HG02798 (cell line): ENCODE results near the gene NPIPB8.
"Not testable (repeated sequence)": the region's sequence is repeated elsewhere in the genome, so short reads cannot be mapped to it uniquely, and the experiment has no call there.

Source experiments
- ATAC-seq: cut with Tn5 transposase; IDR thresholded peaks from one replicate; pipeline ENCODE4 v1.9.1; 2021; ENCODE audit warnings: mild to moderate bottlenecking; ENCODE audit not compliant: unreplicated experiment, poor library complexity

NPIPB8 gene

DNA sequence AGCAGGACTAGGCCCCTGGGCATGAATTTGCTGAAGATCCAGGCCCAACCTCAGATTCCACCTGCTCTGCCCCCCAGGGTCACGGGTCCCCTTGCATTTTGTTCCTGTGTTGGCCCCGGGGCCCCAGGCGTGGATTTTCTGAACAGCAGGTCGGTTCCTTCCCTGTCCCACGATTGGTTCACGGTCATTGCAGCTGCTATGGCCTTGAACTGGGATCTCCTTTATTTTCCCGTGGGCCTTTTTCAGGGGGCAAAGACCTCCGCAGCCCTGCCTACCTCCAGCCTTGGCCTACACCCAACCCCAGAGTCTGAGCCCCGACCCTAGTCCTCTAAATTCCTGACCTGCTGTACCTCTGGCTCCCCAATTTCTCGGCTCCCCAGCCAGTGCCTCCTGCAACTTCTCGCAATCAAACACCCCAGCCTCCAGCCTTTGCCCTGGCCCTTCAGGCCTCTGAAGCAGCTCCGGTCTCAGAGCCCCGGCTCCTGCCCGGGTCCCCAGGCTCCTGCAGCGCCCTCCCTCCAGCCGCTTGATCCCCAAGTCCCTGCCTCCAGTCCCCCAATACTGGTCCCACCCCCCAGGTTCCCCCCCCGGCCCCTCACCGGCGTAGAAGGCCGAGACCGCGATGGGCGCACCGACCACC is 15.2 kb upstream of the NPIPB8 start:
- not testable (repeated sequence) for ATAC-seq

DNA sequence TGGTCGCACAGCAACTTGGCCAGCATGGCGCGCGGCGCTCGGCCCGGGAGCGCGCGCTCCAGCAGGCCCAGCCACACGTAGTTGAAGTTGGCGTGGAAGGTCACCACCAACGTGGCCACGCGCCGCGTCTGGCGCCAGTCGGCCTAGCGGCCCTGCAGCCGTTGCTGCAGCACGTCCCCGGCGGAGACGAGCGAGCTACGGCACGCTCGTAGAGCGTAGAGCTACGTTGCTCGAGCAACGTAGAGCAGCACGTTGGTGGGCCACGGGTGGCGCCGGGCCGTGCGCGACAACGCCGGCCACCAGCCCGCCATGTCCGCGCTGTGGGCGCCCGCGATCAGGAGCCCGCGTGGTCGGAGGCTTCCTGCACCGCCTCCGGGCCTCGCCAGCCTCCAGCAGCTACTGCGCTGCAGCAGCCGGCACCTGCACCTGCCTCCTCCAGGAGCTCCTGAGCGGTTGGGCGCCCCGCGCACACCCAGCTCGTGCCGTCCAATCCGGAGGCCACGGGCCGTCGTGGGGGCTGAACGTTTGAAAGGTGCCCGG is 14.6 kb upstream of the NPIPB8 start:
- ATAC-seq: no peak

DNA sequence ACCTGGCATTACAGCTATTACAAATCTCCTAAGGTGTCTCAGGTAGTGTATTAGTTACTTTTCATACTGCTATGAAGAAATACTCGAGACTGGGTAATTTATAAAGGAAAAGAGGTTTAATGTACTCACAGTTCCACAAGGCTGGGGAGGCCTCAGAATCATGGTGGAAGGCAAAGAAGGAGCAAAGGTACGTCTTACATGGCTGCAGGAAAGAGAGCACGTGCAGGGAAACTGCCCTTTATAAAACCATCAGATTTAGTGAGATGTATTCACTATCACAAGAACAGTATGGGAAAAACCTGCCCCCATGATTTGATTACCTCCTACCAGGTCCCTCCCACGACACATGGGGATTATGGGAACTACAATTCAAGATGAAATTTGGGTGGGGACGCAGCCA is 7.0 kb upstream of the NPIPB8 start:
- not testable (repeated sequence) for ATAC-seq

DNA sequence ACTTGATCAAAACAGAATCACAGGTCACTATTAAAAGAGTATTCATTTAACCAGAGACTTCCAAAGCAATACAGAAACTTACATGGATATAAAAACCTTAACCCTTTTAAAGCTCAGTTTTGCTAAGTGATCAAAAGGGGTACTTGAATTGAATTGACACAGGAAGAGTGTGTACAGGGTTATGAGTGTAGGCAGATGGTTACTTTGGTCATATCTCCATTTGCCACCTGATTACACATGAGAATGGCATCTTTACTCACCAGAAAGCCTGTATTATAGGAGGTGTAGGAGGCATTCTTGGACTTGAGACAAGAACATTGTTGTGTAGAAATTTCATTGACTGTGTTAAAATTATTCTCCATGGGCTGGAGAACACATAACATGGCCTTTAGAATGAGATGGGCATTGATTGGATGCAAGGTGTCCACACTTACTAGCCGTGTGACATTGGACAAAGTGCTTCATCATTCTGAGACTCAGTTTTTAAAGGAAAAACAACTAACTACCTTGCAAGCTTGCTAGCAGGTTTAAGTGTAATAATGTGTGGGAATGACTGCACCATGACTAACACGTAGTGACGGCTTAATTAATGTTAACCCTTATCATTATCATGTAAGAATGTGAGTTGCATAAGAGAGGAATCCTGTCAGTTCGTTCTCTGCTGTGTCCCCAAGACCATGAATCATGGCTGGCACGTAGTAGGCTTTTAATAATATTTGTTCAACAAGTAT is 1.6 kb upstream of the NPIPB8 start:
- not testable (repeated sequence) for ATAC-seq

DNA sequence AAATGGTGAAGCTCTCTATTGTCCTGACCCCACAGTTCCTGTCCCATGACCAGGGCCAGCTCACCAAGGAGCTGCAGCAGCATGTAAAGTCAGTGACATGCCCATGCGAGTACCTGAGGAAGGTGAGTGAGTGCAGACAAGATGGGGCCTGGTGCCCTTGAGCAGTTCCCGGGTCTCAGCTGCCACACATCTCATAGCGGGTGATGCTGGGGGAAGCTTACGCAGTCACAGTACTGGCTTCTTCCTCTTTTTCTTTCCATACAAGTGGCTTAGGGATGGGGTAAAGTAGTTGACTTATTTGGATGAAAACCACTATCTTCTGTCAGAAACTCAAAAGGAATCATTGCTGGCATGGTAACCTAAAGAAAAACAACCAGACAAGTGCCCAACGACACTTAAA is 494 bp downstream of the NPIPB8 start:
- ATAC-seq: not testable (repeated sequence)

DNA sequence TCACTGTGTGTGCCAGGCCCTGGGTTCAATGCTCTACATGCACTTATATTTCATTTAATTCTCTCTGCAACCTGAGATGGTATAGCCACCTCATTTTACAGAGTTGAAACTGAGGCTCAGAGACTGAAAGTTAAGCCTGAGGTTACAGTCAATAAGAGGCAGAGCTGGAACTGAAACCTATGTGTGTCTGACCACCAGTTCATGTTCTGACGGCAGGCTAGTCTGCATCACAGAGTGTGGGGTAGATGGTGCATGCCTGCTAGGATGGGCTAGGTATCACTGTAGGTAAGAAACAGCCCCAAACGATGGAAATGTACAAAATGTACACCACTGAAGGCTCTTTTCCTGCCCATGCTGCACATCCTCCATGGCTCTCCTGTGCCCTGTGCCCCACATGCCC is 2.1 kb downstream of the NPIPB8 start:
- ATAC-seq: not testable (repeated sequence)

DNA sequence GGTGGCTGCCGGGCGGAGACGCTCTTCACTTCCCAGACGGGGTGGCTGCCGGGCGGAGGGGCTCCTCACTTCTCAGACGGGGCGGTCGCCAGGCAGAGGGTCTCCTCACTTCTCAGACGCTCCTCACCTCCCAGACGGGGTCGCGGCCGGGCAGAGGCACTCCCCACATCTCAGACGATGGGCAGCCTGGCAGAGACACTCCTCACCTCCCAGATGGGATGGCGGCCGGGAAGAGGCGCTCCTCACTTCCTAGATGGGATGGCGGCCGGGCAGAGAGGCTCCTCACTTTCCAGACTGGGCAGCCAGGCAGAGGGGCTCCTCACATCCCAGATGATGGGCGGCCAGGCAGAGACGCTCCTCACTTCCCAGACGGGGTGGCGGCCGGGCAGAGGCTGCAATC is 28.4 kb downstream of the NPIPB8 start:
- not testable (repeated sequence) for ATAC-seq

DNA sequence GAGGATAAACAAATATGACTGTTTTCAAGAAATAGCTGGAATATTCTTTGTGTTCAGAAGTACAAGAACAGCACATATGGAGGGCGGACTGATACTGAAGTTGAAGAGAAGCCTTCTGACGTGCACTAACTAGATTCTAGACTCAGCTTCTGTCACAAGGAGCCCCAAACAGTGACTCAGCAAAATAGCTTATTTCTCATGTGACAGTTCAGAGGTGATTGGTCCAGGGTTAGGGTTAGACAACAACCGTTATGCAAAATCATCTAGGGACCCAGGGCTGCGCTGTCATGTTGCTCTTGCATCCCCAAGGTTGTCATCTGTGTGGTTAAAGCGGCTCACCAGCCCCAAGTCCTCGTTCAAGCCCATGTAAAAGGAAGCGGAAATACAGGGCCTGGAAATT is 29.6 kb downstream of the NPIPB8 start:
- ATAC-seq: not testable (repeated sequence)

DNA sequence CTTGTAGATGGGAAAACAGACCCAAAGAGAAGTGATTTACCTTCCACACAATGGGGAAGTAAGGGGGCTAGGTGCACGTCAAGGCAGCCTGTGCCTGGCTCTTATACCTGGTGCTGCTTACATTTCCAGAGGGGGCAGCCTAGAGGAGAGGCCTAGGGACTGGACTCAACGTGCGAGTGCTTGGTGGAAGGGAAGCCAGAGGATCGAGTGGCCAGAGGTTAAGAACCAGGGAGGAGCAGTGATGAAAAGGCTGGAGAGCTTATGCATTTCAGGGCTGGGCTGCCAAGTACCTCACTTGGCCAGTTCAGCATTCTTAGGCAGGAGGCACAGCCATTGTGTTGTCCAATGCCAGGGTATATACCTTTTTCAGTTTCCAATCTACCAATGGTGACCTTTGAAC is 30.3 kb downstream of the NPIPB8 start:
- ATAC-seq: not testable (repeated sequence)

DNA sequence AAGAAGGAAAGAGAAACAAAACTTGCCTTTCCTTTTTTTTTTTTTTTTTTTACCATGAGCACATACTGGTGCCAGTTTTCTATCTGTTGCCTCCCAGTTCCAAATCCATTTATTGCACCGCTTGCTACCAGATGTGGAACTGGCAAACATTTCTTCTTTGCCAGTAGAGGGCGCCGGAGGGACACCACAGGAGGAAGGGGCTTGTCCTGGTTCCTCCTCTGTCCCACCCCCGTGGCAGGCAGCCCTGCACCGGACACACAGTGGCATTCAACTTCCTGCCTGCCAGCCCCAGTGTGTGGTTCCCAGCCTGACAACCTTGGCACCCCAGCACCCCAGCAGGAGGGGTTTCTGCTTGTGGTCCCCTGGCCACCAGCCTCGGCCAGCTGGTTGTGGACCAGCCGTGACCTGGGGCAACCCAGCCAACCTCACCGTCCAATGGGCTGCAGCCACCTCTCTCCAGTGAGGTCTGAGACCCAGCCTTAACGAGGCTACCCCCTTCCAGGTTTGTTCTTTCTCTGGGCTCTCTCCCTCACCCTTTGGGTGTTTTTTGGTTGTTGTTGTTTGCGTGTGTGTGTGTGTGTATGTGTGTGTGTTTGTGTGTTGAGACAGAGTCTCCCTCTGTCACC is 50.6 kb downstream of the NPIPB8 start:
- ATAC-seq: peak; percentile 75

DNA sequence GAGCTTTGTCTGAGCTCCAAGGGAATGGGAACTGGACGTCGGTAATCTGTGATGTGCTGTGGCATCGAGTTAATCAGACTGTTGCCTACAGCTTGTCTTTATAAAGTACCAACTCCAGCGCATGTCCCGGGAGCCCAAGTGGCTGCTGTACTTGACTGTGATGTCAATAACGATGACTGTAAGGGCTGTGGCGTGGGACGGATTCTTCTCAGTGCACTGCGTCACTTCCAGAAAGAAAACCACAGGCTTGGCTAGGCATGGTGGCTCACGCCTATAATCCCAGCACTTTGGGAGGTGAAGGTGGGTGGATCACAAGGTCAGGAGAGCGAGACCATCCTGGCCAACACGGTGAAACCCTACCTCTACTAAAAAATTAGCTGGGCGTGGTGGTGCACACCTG is 51.6 kb downstream of the NPIPB8 start:
- ATAC-seq: not testable (repeated sequence)

DNA sequence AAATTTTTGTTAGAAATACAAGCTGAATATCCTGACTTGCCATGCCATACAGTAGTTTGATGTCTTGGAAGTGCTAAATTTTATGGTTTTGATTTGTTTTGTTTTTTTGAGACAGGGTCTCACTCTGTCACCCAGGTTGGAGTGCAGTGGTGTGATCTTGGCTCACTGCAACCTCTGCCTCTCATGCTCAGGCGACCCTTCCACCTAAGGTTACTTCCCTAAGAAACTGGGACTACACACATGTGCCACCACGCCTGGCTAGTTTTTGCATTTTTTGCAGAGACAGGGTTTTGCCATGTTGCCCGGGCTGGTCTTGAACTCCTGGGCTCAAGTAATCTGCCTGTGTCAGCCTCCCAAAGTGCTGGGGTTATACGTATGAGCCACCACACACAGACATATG is 53.9 kb downstream of the NPIPB8 start:
- ATAC-seq: not testable (repeated sequence)

DNA sequence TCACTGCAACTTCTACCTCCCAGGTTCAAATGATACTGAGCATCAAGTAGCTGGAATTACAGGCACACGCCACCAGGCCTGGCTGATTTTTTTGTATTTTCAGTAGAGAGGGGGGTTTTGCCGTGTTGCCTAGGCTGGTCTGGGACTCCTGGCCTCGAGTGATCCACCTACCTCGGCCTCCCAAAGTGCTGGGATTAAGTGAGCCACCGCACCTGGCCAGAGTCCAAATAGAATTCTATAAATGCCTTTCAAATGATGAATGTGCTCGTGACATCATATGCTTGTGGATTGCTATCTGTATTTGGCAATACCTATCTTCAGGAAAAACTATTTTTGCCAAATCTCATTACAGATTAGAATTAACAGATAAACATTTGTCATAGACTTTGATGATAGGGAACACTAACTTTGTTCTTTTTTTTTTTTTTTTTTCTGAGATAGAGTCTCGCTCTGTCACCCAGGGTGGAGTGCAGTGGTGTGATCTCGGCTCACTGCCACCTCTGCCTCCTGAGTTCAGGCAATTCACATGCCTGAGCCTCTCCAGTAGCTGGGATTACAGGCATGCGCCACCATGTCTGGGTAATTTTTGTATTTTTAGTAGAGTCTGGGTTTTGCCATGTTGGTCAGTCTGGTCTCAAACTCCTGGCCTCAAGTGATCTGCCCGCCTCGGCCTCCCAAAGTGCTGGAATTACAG is 55.5 kb downstream of the NPIPB8 start:
- not testable (repeated sequence) for ATAC-seq

DNA sequence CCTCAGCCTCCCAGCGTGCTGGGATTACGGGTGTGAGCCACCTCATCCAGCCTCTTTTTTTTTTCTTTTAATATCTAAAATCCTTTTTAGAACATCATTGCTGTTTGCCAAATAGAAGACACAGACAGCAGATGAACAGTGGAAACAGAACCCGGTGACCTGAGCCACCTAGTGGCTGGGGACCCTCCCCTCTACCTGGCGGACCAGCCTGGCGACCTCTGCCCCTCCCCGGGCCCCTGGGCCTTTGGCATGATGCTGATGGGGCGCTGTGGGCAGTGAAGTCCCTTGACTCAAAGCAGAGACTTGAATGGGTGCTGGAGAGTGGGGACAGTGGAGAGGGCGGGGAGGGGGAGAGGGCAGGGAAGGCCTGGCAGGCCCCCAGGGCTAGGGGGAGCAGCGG is 61.9 kb downstream of the NPIPB8 start:
- ATAC-seq: not testable (repeated sequence)

DNA sequence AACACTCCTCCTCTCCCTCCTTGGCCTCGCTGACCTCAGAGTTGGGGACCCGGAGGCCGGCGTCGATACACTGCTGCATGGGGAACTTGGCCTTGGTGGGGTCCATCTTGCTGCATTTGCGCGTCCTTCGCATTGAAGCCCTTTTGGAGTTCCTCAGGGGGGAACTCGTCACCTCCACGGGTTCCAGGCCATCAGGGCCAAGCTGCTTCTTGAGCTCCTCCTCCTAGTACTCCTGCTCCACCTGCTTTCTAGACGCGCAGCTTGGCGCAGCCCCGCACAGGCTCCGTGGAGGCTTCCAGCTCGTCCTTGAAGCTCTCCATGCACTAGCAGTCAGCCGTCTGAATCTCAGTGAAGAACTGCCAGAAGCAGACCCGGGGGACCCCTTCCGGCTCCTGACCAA is 62.5 kb downstream of the NPIPB8 start:
- not testable (repeated sequence) for ATAC-seq

DNA sequence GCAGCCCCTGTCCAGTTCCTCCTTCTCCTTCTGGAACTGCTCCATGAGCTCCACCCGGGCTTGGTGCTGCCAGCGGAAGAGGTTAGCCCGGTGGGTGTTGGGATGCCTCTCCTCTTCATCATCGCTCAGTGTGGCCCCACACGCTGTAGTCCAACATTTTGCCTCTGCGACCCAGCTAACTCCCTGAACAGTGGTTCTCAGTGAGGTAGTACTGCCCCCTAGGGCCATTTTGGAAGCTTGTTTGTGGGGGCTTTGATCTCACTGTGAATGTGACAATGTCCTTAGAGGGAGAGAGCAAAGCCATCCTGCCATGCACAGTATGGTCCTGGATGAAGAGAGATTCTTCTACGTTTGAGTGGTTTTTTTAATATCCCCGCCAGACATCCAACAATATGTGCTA is 63.5 kb downstream of the NPIPB8 start:
- ATAC-seq: not testable (repeated sequence)

DNA sequence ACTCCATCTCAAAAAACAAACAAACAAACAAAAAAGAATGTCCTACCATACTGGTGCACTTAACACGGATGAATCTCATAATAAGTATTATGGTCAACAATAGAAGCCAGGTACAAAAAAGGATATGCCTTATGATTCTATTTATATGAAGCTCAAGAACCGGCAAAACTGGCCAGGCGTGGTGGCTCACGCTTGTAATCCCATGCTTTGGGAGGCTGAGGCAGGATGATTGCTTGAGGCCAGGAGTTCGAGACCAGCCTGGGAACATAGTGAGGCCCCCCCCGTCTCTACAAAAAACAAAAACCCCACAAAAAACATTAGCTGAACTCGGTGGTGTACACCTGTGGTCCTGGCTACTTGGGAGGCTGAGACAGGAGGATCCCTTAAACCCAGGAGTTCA is 66.4 kb downstream of the NPIPB8 start:
- ATAC-seq: not testable (repeated sequence)
